Measurements from ENCODE around the gene CCDC178.

DNA sequence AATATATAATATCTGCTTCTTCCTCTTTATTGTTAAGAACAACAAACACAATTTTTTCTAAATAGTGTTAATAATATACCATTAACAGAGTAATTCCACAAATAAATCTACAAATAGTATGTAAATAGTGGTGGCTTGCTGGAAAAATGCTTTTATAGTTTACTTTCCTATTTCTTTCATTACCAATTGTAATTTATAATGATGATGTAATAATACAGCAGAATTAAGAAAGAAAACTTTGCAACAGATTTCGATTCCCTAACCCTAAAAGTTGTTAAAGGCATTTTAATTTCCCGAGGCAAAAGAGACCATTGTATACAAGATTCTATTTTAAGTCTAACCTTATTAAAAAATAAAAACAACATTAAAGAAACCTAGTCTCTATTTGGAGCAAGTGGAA is 307.9 kb downstream of the CCDC178 start:
- TF ChIP-seq, protein P1, sequence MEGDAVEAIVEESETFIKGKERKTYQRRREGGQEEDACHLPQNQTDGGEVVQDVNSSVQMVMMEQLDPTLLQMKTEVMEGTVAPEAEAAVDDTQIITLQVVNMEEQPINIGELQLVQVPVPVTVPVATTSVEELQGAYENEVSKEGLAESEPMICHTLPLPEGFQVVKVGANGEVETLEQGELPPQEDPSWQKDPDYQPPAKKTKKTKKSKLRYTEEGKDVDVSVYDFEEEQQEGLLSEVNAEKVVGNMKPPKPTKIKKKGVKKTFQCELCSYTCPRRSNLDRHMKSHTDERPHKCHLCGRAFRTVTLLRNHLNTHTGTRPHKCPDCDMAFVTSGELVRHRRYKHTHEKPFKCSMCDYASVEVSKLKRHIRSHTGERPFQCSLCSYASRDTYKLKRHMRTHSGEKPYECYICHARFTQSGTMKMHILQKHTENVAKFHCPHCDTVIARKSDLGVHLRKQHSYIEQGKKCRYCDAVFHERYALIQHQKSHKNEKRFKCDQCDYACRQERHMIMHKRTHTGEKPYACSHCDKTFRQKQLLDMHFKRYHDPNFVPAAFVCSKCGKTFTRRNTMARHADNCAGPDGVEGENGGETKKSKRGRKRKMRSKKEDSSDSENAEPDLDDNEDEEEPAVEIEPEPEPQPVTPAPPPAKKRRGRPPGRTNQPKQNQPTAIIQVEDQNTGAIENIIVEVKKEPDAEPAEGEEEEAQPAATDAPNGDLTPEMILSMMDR (IDR thresholded peaks at IDR 0.05) = no peak
- TF ChIP-seq EP300 (IDR thresholded peaks at IDR 0.05) (no peak), POLR2AphosphoS5 (IDR thresholded peaks at IDR 0.05) (no peak)

All from esophagus muscularis mucosa (tissue), 4 donors.